Right lobe of liver (tissue), 6 donors: ENCODE results near the gene FMN1. TPM values are rescaled to one million over a fixed set of nuclear protein-coding genes. Genes with fewer than 3 reads are reported as not detected.

ENCODE experiments used
- ATAC-seq, 4 donors: fragments of 200-7000 bp; cut with Tn5 transposase; one replicate each; pipeline ENCODE4 v1.9.1; 2020; ENCODE audit warnings: mild to moderate bottlenecking in 4 of 4, moderate library complexity in 4 of 4
- DNase-seq, 3 donors: peaks; one replicate each; pipeline ENCODE4 v3.0.0-alpha.2; 2020
- H3K27ac ChIP-seq, 3 donors: fragments of 200-600 bp; one replicate each; pipeline ENCODE4 v1.8.0; 2022
- H3K27me3 ChIP-seq, 2 donors: fragments of 200-600 bp; one replicate each; pipeline ENCODE4 v1.8.0; 2022
- H3K36me3 ChIP-seq, 4 donors: fragments of 200-600 bp; sonication (generic) in 1 of 4; one replicate each; pipeline versions ENCODE4 v1.5.1 to v1.8.0; 2017 to 2022; ENCODE audit warnings: control low read depth in 1 of 4
- H3K4me1 ChIP-seq, 4 donors: fragments of 200-600 bp; sonication (generic) in 1 of 4; one replicate each; pipeline versions ENCODE4 v1.5.1 to v1.8.0; 2017 to 2022; ENCODE audit warnings: control low read depth in 1 of 4
- H3K4me3 ChIP-seq, 3 donors: fragments of 200-600 bp; one replicate each; pipeline ENCODE4 v1.8.0; 2022
- H3K9me3 ChIP-seq, 4 donors: fragments of 200-600 bp; sonication (generic) in 1 of 4; one replicate each; pipeline versions ENCODE4 v1.5.1 to v1.8.0; 2017 to 2022; ENCODE audit warnings: control low read depth in 1 of 4
- POLR2A ChIP-seq: fragments of 450-650 bp; IDR thresholded peaks from one replicate; pipeline ENCODE4 v1.6.1; 2017; ENCODE audit warnings: antibody characterized with exemption, mild to moderate bottlenecking
- WGBS: methylation state at CpG from one replicate; pipeline ENCODE4 v1.1.6; 2018; ENCODE audit warnings: low coverage, low lambda C conversion rate; ENCODE audit not compliant: insufficient coverage; ENCODE audit errors: missing lambda C conversion rate; 5-methylcytosine and 5-hydroxymethylcytosine counted together
- intact Hi-C, 2 donors: fragments of 100-400 bp; cut with DNase I; formaldehyde crosslinking; loops; one replicate each; pipeline versions ENCODE4 v1.11.2 to v1.14.1; 2022
- total RNA-seq, 6 experiments: library from RNA; depleted of rRNA in 2 of 6; stranded (reverse); fragments of >200 nt in 2 of 6; fragmentation: NEBNext Ultra II Directional in 3 of 6; extraction: Animal tissue kit (Norgen Biotek cat#: 25700) in 3 of 6; gene quantifications; one replicate each; pipeline versions ENCODE4 v1.1.0 to v1.2.4, GENCODE V29; 2016 to 2023
- TF ChIP-seq, protein P1 (sequence below), 4 donors: fragments of 200-600 bp in 3 of 4; fragments of 450-650 bp in 1 of 4; IDR thresholded peaks; one replicate each; pipeline versions ENCODE4 v1.5.1 to v1.8.0; 2016 to 2022; ENCODE audit warnings: antibody characterized with exemption in 4 of 4, mild to moderate bottlenecking in 2 of 4
- donor health status: DM: no; HTN: yes; CAD: no.
- donor health status: DM: no; HTN: no; CAD: no.
- donor health status: DM: no; HTN: no; CAD: no.
- donor health status: DM: no; HTN: yes; CAD: no.
- donor health status: DM: no; HTN: yes; CAD: no.

FMN1 gene
- total RNA-seq, 6 experiments from 2014 or later, result 1.1 to 6.8 (median 3.1) TPM

- 56% methylated on average over 6 of the region's 7 CpGs for WGBS
- Histone ChIP-seq H3K27ac (no peak overlapping the region), H3K9me3 (no peaks in the 10 kb centered on the region), H3K4me1 (no peaks in the 10 kb centered on the region), H3K27me3 (no peaks in the 10 kb centered on the region), H3K4me3 (no peak overlapping the region), H3K36me3 (no peaks in the 10 kb centered on the region)
- TF ChIP-seq, protein P1, sequence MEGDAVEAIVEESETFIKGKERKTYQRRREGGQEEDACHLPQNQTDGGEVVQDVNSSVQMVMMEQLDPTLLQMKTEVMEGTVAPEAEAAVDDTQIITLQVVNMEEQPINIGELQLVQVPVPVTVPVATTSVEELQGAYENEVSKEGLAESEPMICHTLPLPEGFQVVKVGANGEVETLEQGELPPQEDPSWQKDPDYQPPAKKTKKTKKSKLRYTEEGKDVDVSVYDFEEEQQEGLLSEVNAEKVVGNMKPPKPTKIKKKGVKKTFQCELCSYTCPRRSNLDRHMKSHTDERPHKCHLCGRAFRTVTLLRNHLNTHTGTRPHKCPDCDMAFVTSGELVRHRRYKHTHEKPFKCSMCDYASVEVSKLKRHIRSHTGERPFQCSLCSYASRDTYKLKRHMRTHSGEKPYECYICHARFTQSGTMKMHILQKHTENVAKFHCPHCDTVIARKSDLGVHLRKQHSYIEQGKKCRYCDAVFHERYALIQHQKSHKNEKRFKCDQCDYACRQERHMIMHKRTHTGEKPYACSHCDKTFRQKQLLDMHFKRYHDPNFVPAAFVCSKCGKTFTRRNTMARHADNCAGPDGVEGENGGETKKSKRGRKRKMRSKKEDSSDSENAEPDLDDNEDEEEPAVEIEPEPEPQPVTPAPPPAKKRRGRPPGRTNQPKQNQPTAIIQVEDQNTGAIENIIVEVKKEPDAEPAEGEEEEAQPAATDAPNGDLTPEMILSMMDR (IDR thresholded peaks at IDR 0.05), result no peak
- no peak for TF ChIP-seq POLR2A
- ATAC-seq, result no peak
- no peak for DNase-seq
- intact Hi-C loops, result no loop called here
Measured at GRCh38 chr15:33155691-33156420, 38.7 kb downstream of the FMN1 start.

DNA sequence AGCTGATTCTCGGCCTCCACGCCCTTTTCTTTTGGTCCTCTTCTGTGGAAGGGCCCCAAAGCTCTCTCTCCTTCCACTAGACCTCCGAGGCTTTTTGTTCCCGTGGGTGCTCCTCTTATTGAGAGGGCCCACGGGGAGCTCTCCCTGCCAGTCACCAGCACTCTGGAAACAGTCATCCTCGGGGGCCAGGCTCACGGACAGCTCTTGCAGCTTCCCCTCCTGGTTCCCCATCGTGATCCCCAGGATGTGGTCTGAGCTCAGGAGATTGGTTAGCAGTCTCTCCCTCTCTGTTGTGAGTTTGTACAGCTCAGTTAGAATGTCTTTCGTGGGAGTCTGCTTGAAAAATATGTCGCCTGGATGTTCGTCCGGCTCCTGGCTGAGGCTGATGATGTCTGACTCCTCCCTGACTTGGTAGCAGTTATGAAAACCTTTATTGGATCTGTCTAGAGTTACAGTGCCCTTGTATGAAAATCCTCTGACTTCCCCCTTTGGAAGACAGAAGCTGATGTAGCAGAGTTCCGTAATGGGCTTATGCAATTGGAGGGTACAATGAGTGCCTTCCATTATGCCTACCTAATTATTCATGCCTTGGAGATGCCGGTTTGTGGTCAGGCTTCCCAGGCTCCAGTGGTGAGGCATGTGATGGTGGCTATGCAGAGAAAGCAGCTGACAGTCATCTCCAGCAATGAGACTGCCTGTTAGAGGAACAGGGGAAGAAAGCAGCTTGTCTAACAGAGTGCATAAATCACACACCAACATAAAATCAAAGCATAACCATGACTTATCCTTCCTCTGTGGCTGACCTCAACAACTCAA, 40.0 kb downstream of the FMN1 start:
- no peak overlapping the region for H3K27ac ChIP-seq

DNA sequence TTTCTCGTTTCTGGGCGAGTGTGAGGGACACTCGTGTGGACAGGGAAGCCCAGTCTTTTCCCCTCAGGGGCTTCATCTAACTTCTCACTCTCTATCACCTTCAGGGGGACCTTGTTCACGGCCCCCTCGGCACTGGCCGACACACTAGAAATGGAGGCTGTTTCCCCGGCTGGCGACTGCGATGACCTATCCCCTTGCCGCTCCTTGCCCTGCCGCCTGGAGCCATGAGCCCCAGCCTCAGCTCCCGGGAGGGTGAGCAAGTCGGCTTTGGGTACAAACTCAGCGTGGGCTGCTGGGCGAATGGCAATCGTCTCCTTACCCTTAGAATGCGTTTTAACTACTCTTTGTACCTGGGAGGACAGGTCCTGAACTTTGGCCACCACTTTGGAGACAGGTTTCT, 41.0 kb downstream of the FMN1 start:
- DNase-seq, result no peak
- intact Hi-C loops, result no loop called here
- WGBS, result 76% methylated on average over 5 of the region's 17 CpGs
- Histone ChIP-seq H3K36me3 (no peaks in the 10 kb centered on the region), H3K4me3 (no peak overlapping the region), H3K27ac (no peak overlapping the region), H3K4me1 (no peaks in the 10 kb centered on the region), H3K9me3 (no peaks in the 10 kb centered on the region), H3K27me3 (no peaks in the 10 kb centered on the region)
- ATAC-seq, result no peak
- TF ChIP-seq POLR2A, result no peak
- TF ChIP-seq, protein P1 (IDR thresholded peaks at IDR 0.05), result no peak

More for the DNA sequence above, 40.0 kb downstream of the FMN1 start:
- 60% methylated on average over 10 of the region's 14 CpGs for WGBS
- DNase-seq, result no peak
- no peaks in the 10 kb centered on the region for H3K4me1 ChIP-seq
- peak; percentile 55 to 64 (median 60) for ATAC-seq
- H3K27me3 ChIP-seq, result no peaks in the 10 kb centered on the region
- H3K4me3 ChIP-seq, result no peak overlapping the region
- intact Hi-C loops, result no loop called here
- H3K36me3 ChIP-seq, result no peaks in the 10 kb centered on the region
- TF ChIP-seq, protein P1 (IDR thresholded peaks at IDR 0.05), result no peak
- TF ChIP-seq POLR2A, result peak; percentile 52
- H3K9me3 ChIP-seq, result no peaks in the 10 kb centered on the region

DNA sequence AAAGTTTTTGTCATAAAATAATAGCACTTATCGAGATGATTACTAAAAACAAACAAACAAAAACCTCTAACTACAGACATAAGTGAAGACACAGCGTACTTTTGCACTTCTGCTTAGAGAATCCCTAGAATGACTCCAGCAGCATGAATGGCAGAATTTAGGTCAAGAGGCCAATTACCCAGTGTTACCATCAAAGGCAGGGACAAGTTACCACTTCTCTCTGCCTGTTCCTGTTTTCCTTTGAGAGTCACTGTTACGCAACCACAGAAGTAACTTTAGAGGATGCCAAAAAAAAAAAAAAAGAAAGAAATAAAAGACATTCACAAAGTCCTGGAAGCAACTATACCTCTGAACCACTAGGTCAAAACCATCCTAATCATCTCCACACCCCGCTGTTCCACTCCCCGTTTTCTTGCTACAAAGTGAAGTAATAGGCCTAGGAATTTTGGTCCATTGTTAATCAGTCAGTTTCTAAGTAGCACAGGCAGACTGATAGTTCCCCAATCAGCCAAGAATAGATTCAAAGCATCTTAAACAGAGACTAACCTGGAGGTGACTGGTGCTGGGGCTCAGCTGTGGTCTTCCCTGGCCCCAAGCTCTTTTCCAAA, 41.9 kb downstream of the FMN1 start:
- Histone ChIP-seq H3K9me3 (no peaks in the 10 kb centered on the region), H3K4me1 (no peaks in the 10 kb centered on the region), H3K4me3 (peak overlapping the region in 1 of 3 donors; percentile 1), H3K36me3 (no peaks in the 10 kb centered on the region), H3K27me3 (no peaks in the 10 kb centered on the region), H3K27ac (no peak overlapping the region)
- no peak for DNase-seq
- TF ChIP-seq, protein P1 (IDR thresholded peaks at IDR 0.05), result no peak
- peak; percentile 22 for TF ChIP-seq POLR2A
- intact Hi-C loops, result no loop called here
- WGBS, result 54% methylated on average over 5 of the region's 5 CpGs
- peak in 3 of 4 donors; percentile 38 to 58 (median 43) for ATAC-seq
